Measurements from ENCODE around the gene ZFP1. TPM values are rescaled to one million over a fixed set of nuclear protein-coding genes. Genes with fewer than 3 reads are reported as not detected.

ZFP1 gene
- total RNA-seq, 4 donors from 2014 or later: 5.5 to 12.6 (median 7.0) TPM

DNA sequence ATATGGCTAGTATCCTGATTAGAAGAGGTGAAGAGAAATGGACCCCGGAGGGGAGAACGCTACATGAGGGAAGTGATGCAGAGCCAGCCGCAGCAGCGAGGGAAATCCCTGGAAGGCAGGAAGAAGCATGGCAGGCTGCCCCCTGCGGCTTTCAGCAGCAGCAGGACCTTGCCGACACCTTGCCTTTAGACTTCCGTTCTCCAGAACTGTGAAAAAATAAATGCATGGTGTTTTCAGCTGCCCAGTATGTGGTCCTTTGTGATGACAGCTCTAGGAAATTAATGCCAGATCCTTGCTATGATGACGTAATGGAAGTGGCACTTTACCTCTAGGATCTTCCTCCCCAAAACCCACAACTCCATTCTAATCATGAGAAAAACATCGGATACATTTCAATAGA lies 9.7 kb upstream of the ZFP1 start:
- no peak for DNase-seq (ENCODE audit: low spot score)
- ATAC-seq (ENCODE audit: low FRiP score): no peak
- TF ChIP-seq, protein P1, sequence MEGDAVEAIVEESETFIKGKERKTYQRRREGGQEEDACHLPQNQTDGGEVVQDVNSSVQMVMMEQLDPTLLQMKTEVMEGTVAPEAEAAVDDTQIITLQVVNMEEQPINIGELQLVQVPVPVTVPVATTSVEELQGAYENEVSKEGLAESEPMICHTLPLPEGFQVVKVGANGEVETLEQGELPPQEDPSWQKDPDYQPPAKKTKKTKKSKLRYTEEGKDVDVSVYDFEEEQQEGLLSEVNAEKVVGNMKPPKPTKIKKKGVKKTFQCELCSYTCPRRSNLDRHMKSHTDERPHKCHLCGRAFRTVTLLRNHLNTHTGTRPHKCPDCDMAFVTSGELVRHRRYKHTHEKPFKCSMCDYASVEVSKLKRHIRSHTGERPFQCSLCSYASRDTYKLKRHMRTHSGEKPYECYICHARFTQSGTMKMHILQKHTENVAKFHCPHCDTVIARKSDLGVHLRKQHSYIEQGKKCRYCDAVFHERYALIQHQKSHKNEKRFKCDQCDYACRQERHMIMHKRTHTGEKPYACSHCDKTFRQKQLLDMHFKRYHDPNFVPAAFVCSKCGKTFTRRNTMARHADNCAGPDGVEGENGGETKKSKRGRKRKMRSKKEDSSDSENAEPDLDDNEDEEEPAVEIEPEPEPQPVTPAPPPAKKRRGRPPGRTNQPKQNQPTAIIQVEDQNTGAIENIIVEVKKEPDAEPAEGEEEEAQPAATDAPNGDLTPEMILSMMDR (IDR thresholded peaks at IDR 0.05): no peak

- DNase-seq (ENCODE audit: low spot score) (no peak), ATAC-seq (ENCODE audit: low FRiP score) (no peak)
- TF ChIP-seq, protein P1 (IDR thresholded peaks at IDR 0.05): no peak
Observed at GRCh38 chr16:75139498-75139897, 8.8 kb upstream of the ZFP1 start.

GRCh38 chr16:75143941-75144340 lies 4.4 kb upstream of the ZFP1 start:
- DNase-seq (ENCODE audit: low spot score) (no peak), ATAC-seq (ENCODE audit: low FRiP score) (no peak)
- TF ChIP-seq, protein P1 (IDR thresholded peaks at IDR 0.05): no peak

- TF ChIP-seq, protein P1 (IDR thresholded peaks at IDR 0.05): no peak
- ATAC-seq (ENCODE audit: low FRiP score) (no peak), DNase-seq (ENCODE audit: low spot score) (no peak)
Observed at GRCh38 chr16:75147968-75148310, 385 bp upstream of the ZFP1 start.

- ATAC-seq (ENCODE audit: low FRiP score): no peak
- TF ChIP-seq, protein P1 (IDR thresholded peaks at IDR 0.05): no peak
- DNase-seq (ENCODE audit: low spot score): no peak
Observed at GRCh38 chr16:75151798-75152197, 3.5 kb downstream of the ZFP1 start.

DNA sequence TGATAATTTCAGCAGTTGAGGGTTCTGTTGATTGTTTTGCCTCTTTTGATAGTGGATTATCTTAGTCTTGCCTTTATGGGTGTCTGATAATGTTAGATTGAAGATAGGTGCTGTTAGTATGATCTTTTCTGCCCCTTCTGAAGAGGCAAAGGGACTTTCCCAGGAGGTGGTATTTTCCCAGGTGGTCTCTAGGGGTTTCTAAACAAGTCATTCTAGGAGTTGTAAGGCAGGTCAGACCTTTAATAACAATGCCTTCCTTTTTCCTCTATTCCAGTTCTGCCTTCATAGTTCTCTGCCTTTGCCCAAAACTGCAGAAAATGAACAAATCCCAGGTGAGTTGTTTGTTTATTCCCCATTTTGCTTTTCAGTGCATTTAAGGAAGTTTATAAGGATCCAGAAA lies 4.3 kb downstream of the ZFP1 start:
- TF ChIP-seq, protein P1 (IDR thresholded peaks at IDR 0.05): no peak
- DNase-seq (ENCODE audit: low spot score): no peak
- no peak for ATAC-seq (ENCODE audit: low FRiP score)

DNA sequence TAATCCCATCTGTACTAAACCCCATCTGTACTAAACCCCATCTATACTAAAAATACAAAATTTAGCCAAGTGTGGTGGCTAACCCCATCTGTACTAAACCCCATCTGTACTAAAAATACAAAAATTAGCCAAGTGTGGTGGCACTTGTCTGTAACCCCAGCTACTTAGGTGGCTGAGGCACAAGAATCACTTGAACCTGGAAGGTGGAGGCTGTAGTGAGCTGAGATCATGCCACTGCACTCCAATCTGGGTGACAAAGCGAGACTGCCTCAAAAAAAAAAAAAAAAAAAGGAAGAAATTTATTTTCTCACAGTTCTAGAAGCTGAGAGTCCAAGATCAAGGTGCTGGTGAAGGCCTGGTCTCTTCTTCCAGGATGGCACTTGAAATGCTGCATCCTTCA lies 12.1 kb downstream of the ZFP1 start:
- DNase-seq (ENCODE audit: low spot score) (no peak), ATAC-seq (ENCODE audit: low FRiP score) (no peak)
- TF ChIP-seq, protein P1 (IDR thresholded peaks at IDR 0.05): no peak

All from omental fat pad (tissue), 4 donors.